Mesenchymal stem cell (in vitro differentiated cells and primary cell): ENCODE data around the gene DHODH.
A peak's percentile ranks its signal among the peaks of the same experiment; 100 is the strongest.
"Not testable (repeated sequence)": the region's sequence is repeated elsewhere in the genome, so short reads cannot be mapped to it uniquely, and the experiment has no call there.

Experiments used
- DNase-seq: peaks from one replicate; pipeline ENCODE4 v3.0.0-alpha.2; 2013
- H2AFZ ChIP-seq: one replicate; pipeline ENCODE4 v1.6.1; 2013; ENCODE audit warnings: low read depth, mild to moderate bottlenecking, control low read depth, inconsistent platforms, low read length, moderate library complexity
- H2AK5ac ChIP-seq: 2 replicates; pipeline ENCODE4 v1.6.1; 2013; ENCODE audit warnings: low read length, moderate library complexity, mild to moderate bottlenecking, inconsistent platforms; ENCODE audit not compliant: severe bottlenecking
- H2BK120ac ChIP-seq: one replicate; pipeline ENCODE4 v1.6.1; 2013; ENCODE audit warnings: low read depth, mild to moderate bottlenecking, inconsistent platforms, low read length, moderate library complexity
- H2BK12ac ChIP-seq, 2 experiments: one replicate each; pipeline ENCODE4 v1.6.1; 2013; ENCODE audit warnings: inconsistent platforms in 2 of 2, low read length in 2 of 2, mild to moderate bottlenecking in 2 of 2, moderate library complexity in 2 of 2, control low read depth in 1 of 2
- H2BK15ac ChIP-seq: one replicate; pipeline ENCODE4 v1.6.1; 2013; ENCODE audit warnings: mild to moderate bottlenecking, low read depth, inconsistent platforms; ENCODE audit not compliant: poor library complexity, severe bottlenecking
- H2BK5ac ChIP-seq: 2 replicates; pipeline ENCODE4 v1.6.1; 2013; ENCODE audit warnings: low read depth, mild to moderate bottlenecking, low read length, control low read depth, inconsistent platforms; ENCODE audit not compliant: poor library complexity, severe bottlenecking
- H3K14ac ChIP-seq, 2 experiments: one replicate each; pipeline ENCODE4 v1.6.1; 2013; ENCODE audit warnings: inconsistent platforms in 2 of 2, low read length in 2 of 2, control low read depth in 1 of 2, mild to moderate bottlenecking in 1 of 2, moderate library complexity in 1 of 2
- H3K18ac ChIP-seq, 2 experiments: one replicate each; pipeline ENCODE4 v1.6.1; 2013; ENCODE audit warnings: inconsistent platforms in 2 of 2, low read length in 2 of 2, control low read depth in 1 of 2, low read depth in 1 of 2, mild to moderate bottlenecking in 1 of 2
- H3K23ac ChIP-seq, 2 experiments: one replicate each; pipeline ENCODE4 v1.6.1; 2013; ENCODE audit warnings: inconsistent platforms in 2 of 2, low read length in 2 of 2, mild to moderate bottlenecking in 2 of 2, moderate library complexity in 2 of 2, control low read depth in 1 of 2
- H3K27ac ChIP-seq: 2 replicates; pipeline ENCODE4 v1.5.1; 2013; ENCODE audit warnings: mild to moderate bottlenecking, moderate library complexity, low read length, control low read depth, inconsistent platforms; ENCODE audit not compliant: poor library complexity, severe bottlenecking
- H3K27me3 ChIP-seq, 2 experiments: 2 replicates each; pipeline versions ENCODE4 v1.6.1 to v1.7.0; 2013; ENCODE audit warnings: low read length in 2 of 2, mild to moderate bottlenecking in 2 of 2, moderate library complexity in 2 of 2, control low read depth in 1 of 2, inconsistent platforms in 1 of 2; ENCODE audit not compliant: control insufficient read depth in 1 of 2, insufficient read depth in 1 of 2
- H3K36me3 ChIP-seq, 2 experiments: 2 replicates each; pipeline versions ENCODE4 v1.6.1 to v1.7.0; 2013; ENCODE audit warnings: low read length in 2 of 2, control low read depth in 1 of 2, inconsistent platforms in 1 of 2, low read depth in 1 of 2, mild to moderate bottlenecking in 1 of 2; ENCODE audit not compliant: insufficient read depth in 2 of 2, control insufficient read depth in 1 of 2
- H3K4ac ChIP-seq, 2 experiments: one replicate each; pipeline ENCODE4 v1.6.1; 2013; ENCODE audit warnings: inconsistent platforms in 2 of 2, low read length in 2 of 2, mild to moderate bottlenecking in 2 of 2, moderate library complexity in 2 of 2, control low read depth in 1 of 2, low read depth in 1 of 2
- H3K4me1 ChIP-seq: 2 replicates; pipeline ENCODE4 v1.6.1; 2013; ENCODE audit warnings: low read depth, low read length, control low read depth; ENCODE audit not compliant: control insufficient read depth, insufficient read depth
- H3K4me2 ChIP-seq: 2 replicates; pipeline ENCODE4 v1.6.1; 2013; ENCODE audit warnings: low read length, mild to moderate bottlenecking, inconsistent platforms; ENCODE audit not compliant: poor library complexity, severe bottlenecking
- H3K4me3 ChIP-seq, 2 experiments: 2 replicates each; pipeline versions ENCODE4 v1.5.1 to v1.7.0; 2013; ENCODE audit warnings: low read length in 2 of 2, mild to moderate bottlenecking in 2 of 2, control low read depth in 1 of 2, low read depth in 1 of 2; ENCODE audit not compliant: insufficient read depth in 1 of 2
- H3K79me1 ChIP-seq: replicated peaks from 2 replicates; pipeline ENCODE4 v1.6.1; 2013; ENCODE audit warnings: mild to moderate bottlenecking, control low read depth, low read length, inconsistent platforms; ENCODE audit not compliant: poor library complexity, severe bottlenecking
- H3K9ac ChIP-seq: 2 replicates; pipeline ENCODE4 v1.7.0; 2013; ENCODE audit warnings: mild to moderate bottlenecking, low read length, moderate library complexity
- H3K9me3 ChIP-seq: 2 replicates; pipeline ENCODE4 v1.7.0; 2013; ENCODE audit warnings: mild to moderate bottlenecking, low read length; ENCODE audit not compliant: control insufficient read depth
- H4K8ac ChIP-seq: one replicate; pipeline ENCODE4 v1.6.1; 2013; ENCODE audit warnings: inconsistent platforms, mild to moderate bottlenecking, low read length, moderate library complexity
- H4K91ac ChIP-seq: one replicate; pipeline ENCODE4 v1.6.1; 2013; ENCODE audit warnings: mild to moderate bottlenecking, low read length, inconsistent platforms
- WGBS: methylation state at CpG from one replicate; pipeline ENCODE4 v1.1.7; 2013; ENCODE audit warnings: mixed read lengths; 5-methylcytosine and 5-hydroxymethylcytosine counted together

The DHODH gene

DNA sequence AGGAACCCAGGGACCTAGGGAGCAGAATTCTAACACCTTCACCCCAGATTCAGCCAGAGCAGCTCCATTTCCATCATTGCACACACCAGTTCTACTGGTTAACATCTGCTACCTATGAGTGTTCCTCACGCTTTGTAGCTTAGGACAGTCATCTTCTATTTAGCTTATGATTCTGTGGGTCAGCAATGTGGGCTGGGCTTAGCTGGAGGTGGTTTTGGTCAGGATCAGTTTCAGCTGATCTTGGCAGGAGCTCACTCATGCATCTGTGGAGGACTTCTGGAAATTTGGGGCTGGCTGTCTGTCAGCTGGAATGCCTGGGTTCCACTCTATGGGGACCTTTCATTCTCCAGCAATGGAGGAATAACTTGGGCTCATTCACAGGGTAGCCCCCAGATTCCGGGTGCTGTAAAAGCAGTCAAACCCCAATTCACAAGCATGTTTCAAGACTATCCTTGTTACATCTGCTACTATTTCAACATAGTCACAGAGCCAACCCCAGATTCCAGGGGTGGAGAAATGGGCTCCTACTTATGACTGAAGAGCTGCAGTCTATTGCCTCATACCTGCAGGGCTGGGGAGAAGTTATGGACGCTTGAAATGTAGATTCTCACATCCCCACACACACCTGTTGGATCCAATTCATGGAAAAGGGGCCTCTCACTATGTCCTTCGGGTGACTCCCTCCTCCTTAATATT lies 42.4 kb downstream of the DHODH start:
- 91% methylated on average over 3 of the region's 4 CpGs for WGBS
- Histone ChIP-seq H3K4me2 (no peak overlapping the region), H2BK5ac (no peak overlapping the region), H2BK12ac (no peak overlapping the region), H3K79me1 (no peaks in the 10 kb centered on the region), H2AK5ac (no peak overlapping the region), H2BK15ac (no peak overlapping the region), H4K8ac (no peak overlapping the region), H3K27ac (no peak overlapping the region), H2BK120ac (no peak overlapping the region), H3K23ac (no peak overlapping the region), H3K36me3 (no peaks in the 10 kb centered on the region), H3K9me3 (no peaks in the 10 kb centered on the region), H3K14ac (no peak overlapping the region), H3K18ac (no peak overlapping the region), H2AFZ (no peak overlapping the region), H3K4me1 (no peaks in the 10 kb centered on the region), H3K27me3 (no peaks in the 10 kb centered on the region), H3K9ac (no peak overlapping the region), H3K4ac (no peak overlapping the region), H3K4me3 (peak overlapping the region in 1 of 2 experiments; percentile 25), H4K91ac (no peak overlapping the region)
- DNase-seq, result no peak

- H3K23ac ChIP-seq, result no peak overlapping the region
- no peak overlapping the region for H2BK12ac ChIP-seq
- no peaks in the 10 kb centered on the region for H3K36me3 ChIP-seq
- no peak overlapping the region for H2AK5ac ChIP-seq
- no peak overlapping the region for H3K4ac ChIP-seq
- no peak overlapping the region for H3K27ac ChIP-seq
- no peak overlapping the region for H2AFZ ChIP-seq
- H3K4me1 ChIP-seq, result no peaks in the 10 kb centered on the region
- no peak overlapping the region for H3K9ac ChIP-seq
- no peak overlapping the region for H3K14ac ChIP-seq
- no peak overlapping the region for H2BK120ac ChIP-seq
- H3K4me2 ChIP-seq, result no peak overlapping the region
- no peak overlapping the region for H3K4me3 ChIP-seq
- DNase-seq, result no peak
- WGBS, result 91% methylated on average over 2 of the region's 2 CpGs
- H3K18ac ChIP-seq, result no peak overlapping the region
- H2BK5ac ChIP-seq, result no peak overlapping the region
- no peaks in the 10 kb centered on the region for H3K9me3 ChIP-seq
- H4K8ac ChIP-seq, result no peak overlapping the region
- no peak overlapping the region for H4K91ac ChIP-seq
- no peaks in the 10 kb centered on the region for H3K79me1 ChIP-seq
- H2BK15ac ChIP-seq, result no peak overlapping the region
- H3K27me3 ChIP-seq, result no peaks in the 10 kb centered on the region
Observed at GRCh38 chr16:72051818-72052217, 43.3 kb downstream of the DHODH start.

- not testable (repeated sequence) for H3K27ac ChIP-seq, H2BK15ac ChIP-seq, H3K36me3 ChIP-seq, H2AFZ ChIP-seq, H3K9me3 ChIP-seq, H4K91ac ChIP-seq, H3K4me1 ChIP-seq, H3K27me3 ChIP-seq, H3K23ac ChIP-seq, H3K79me1 ChIP-seq, H2AK5ac ChIP-seq, H3K9ac ChIP-seq, DNase-seq, H2BK5ac ChIP-seq, H2BK12ac ChIP-seq, H3K4me2 ChIP-seq, H3K4me3 ChIP-seq, H3K18ac ChIP-seq, H2BK120ac ChIP-seq, H4K8ac ChIP-seq, H3K4ac ChIP-seq, H3K14ac ChIP-seq
- 98% methylated on average over 4 of the region's 5 CpGs for WGBS
Observed at GRCh38 chr16:72054254-72054847, 45.8 kb downstream of the DHODH start, which contains the start of gene HP. Gene HP (plus strand): TSS chr16:72054505. CDS start chr16:72054653, 148 bp downstream.

DNA sequence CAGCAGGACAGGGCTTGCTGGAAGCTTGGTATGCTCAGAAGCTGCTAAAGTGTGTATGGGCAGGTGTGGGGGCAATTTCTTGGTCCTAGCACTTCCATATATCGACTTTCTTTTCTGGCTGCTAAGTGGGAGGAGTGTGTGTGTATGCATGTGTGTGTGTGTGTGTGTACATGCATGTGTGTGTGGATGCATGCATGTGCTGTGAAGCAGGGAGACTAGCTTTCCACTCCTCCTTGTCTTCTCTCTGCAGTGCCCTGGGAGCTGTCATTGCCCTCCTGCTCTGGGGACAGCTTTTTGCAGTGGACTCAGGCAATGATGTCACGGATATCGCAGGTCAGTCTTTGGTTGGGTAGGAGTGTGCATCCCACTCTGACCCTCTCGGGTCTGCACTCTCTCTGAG lies 47.4 kb downstream of the DHODH start:
- no peak overlapping the region for H2BK12ac ChIP-seq

More for the DNA sequence above, 47.4 kb downstream of the DHODH start:
- H4K8ac ChIP-seq, result no peak overlapping the region
- no peak overlapping the region for H3K27ac ChIP-seq
- H3K36me3 ChIP-seq, result no peaks in the 10 kb centered on the region
- 89% methylated on average over 4 of the region's 4 CpGs for WGBS
- H3K27me3 ChIP-seq, result no peaks in the 10 kb centered on the region
- no peak overlapping the region for H3K9ac ChIP-seq
- no peak overlapping the region for H3K18ac ChIP-seq
- no peak overlapping the region for H3K23ac ChIP-seq
- H3K14ac ChIP-seq, result no peak overlapping the region
- H2AFZ ChIP-seq, result no peak overlapping the region
- DNase-seq, result no peak
- no peak overlapping the region for H4K91ac ChIP-seq
- no peak overlapping the region for H2BK120ac ChIP-seq
- no peak overlapping the region for H3K4me3 ChIP-seq
- no peak overlapping the region for H2AK5ac ChIP-seq
- H3K4me1 ChIP-seq, result no peaks in the 10 kb centered on the region
- no peak overlapping the region for H3K4ac ChIP-seq
- H3K4me2 ChIP-seq, result no peak overlapping the region
- H2BK15ac ChIP-seq, result no peak overlapping the region
- no peak overlapping the region for H2BK5ac ChIP-seq
- H3K79me1 ChIP-seq, result no peaks in the 10 kb centered on the region
- H3K9me3 ChIP-seq, result no peaks in the 10 kb centered on the region
